Measurements from ENCODE around the gene HOXB4.

DNA sequence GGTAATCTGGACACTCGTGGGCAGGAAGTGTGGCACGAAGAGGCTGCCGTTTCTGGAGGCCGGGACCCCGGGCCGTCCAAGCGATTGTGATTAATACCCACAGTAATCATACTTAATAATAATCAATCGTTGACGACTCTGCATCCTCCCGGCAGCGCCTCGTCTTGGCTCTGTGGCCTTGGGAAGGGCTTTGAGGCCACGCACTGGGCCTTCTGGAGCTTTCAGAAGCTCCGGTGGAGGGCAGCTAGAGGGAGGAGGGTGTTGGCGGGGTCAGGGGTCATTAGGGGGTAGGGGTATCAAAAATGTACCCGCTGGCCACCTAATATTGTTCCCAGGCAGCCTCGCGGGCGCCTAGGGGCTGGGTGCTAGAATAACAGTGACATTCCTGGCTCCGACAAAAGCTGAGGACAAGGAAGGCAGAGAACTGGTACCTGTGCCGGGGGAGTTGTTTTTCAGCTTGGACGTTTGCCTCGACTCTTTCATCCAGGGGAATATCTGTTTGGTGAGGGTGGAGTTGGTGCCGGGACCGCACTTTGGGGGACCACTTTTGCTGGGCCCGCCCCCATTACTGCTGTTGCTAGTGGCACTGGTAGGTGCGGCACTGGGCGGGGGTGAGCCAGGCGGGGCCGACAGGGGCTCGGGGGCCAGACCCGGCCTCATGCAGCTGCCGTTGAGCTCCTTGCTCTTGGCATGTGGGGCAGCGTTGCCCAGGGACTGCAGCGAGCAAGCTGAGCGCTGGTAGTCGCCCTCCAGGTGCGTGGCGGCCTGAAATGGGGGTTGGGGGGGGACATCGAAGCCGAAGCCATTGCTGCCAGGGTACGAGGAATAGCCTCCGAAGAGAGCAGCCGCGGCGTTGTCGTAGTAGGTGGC, 26.3 kb downstream of the HOXB4 start:
- TF ChIP-seq POLR2AphosphoS5 (IDR thresholded peaks at IDR 0.05; ENCODE audit: low read depth, low read length) (no peak), TAF1 (IDR thresholded peaks at IDR 0.05; ENCODE audit: borderline replicate concordance, low read depth, low read length) (no peak), POLR2A (IDR thresholded peaks at IDR 0.05; ENCODE audit: low read depth, low read length) (no peak)
